K562 (cell line): ENCODE measurements around the gene CIB2. TPM values are rescaled to one million over a fixed set of nuclear protein-coding genes. Genes with fewer than 3 reads are reported as not detected.

Experiments used
- ATAC-seq: fragments of 200-7000 bp; cut with Tn5 transposase; 3 replicates; pipeline ENCODE4 v1.9.1; 2020; ENCODE audit warnings: moderate library complexity
- BruUV-seq: library from RNA; stranded (reverse); fragments of 400-500 nt; replicated peaks from 2 replicates; lab custom pipeline; 2021; lab: Mats Ljungman, UMichigan
- CTCF ChIA-PET: fragments of 300-600 bp; formaldehyde crosslinking; extraction: SDS; loops from one replicate; lab custom pipeline; 2021; ENCODE audit warnings: low intra/inter-chr PET ratio; lab: Yijun Ruan, JAX
- POLR2A ChIA-PET: fragments of 300-600, 350-650 bp; sonication (Branson Sonifier 250); formaldehyde crosslinking; extraction: SDS; loops from one replicate; lab custom pipeline; 2021; ENCODE audit warnings: antibody characterized with exemption, inconsistent platforms; lab: Yijun Ruan, JAX
- DNase-seq, 4 experiments: peaks; one replicate each; pipeline versions ENCODE4 v3.0.0 to v3.0.0-alpha.2; 2011 to 2018; ENCODE audit warnings: low spot score in 3 of 4, mixed read lengths in 3 of 4; ENCODE audit errors: extremely low read depth in 1 of 4
- FAIRE-seq: peaks from 2 replicates; lab custom pipeline; 2011; peaks lifted over from hg19 to GRCh38; lab: Jason Lieb, UNC
- H2AFZ ChIP-seq: 2 replicates; pipeline ENCODE4 v1.6.0; 2011; ENCODE audit warnings: low read depth, low read length, control low read depth, inconsistent platforms
- H3K27ac ChIP-seq: fragments of 200-600 bp; 3 replicates; pipeline ENCODE4 v1.8.0; 2011; ENCODE audit warnings: low read depth, mild to moderate bottlenecking, control low read depth, inconsistent platforms, low read length, moderate library complexity, mixed read lengths; ENCODE audit errors: extremely low read depth
- H3K27me3 ChIP-seq, 2 experiments: fragments of 300-600 bp in 1 of 2; 2 replicates in 1 of 2; 3 replicates in 1 of 2; pipeline versions ENCODE4 v1.6.0 to v1.8.0; 2011; ENCODE audit warnings: inconsistent platforms in 2 of 2, low read length in 2 of 2, mild to moderate bottlenecking in 1 of 2, mixed read lengths in 1 of 2, moderate library complexity in 1 of 2; ENCODE audit not compliant: control insufficient read depth in 2 of 2, insufficient read depth in 2 of 2
- H3K36me3 ChIP-seq: fragments of 300-600 bp; 3 replicates; pipeline ENCODE4 v1.8.0; 2011; ENCODE audit warnings: mild to moderate bottlenecking, low read length, inconsistent platforms; ENCODE audit not compliant: control insufficient read depth, insufficient read depth
- H3K4me1 ChIP-seq, 2 experiments: fragments of 200-600 bp in 1 of 2; replicated peaks in 1 of 2; 2 replicates in 1 of 2; 3 replicates in 1 of 2; pipeline versions ENCODE4 v1.5.1 to v1.8.0; 2011; ENCODE audit warnings: inconsistent platforms in 2 of 2, low read length in 2 of 2, mild to moderate bottlenecking in 1 of 2, mixed read lengths in 1 of 2, moderate library complexity in 1 of 2; ENCODE audit not compliant: control insufficient read depth in 2 of 2, insufficient read depth in 2 of 2
- H3K4me2 ChIP-seq: 2 replicates; pipeline ENCODE4 v1.6.1; 2011; ENCODE audit warnings: low read length, control low read depth, inconsistent platforms, mixed read lengths; ENCODE audit not compliant: insufficient read depth
- H3K4me3 ChIP-seq: fragments of 200-600 bp; sonication (generic), shearing (Covaris generic); 2 replicates; pipeline ENCODE4 v1.5.1; 2016; ENCODE audit warnings: control low read depth, inconsistent platforms
- H3K79me2 ChIP-seq: fragments of 200-600 bp; 3 replicates; pipeline ENCODE4 v1.8.0; 2011; ENCODE audit warnings: low read length, inconsistent platforms; ENCODE audit not compliant: control insufficient read depth, insufficient read depth
- H3K9ac ChIP-seq, 2 experiments: 2 replicates each; pipeline versions ENCODE4 v1.6.0 to v1.6.1; 2011; ENCODE audit warnings: low read depth in 2 of 2, low read length in 2 of 2, control low read depth in 1 of 2, inconsistent platforms in 1 of 2, mild to moderate bottlenecking in 1 of 2, mixed read lengths in 1 of 2; ENCODE audit not compliant: insufficient read depth in 1 of 2
- H3K9me1 ChIP-seq: one replicate; pipeline ENCODE4 v1.6.0; 2011; ENCODE audit warnings: inconsistent platforms, mild to moderate bottlenecking, low read length, moderate library complexity; ENCODE audit not compliant: control insufficient read depth, insufficient read depth
- H3K9me3 ChIP-seq: replicated peaks from 2 replicates; pipeline ENCODE4 v1.5.1; 2011; ENCODE audit warnings: low read depth, low read length, inconsistent platforms; ENCODE audit not compliant: control insufficient read depth, insufficient read depth
- H4K20me1 ChIP-seq: replicated peaks from 2 replicates; pipeline ENCODE4 v1.6.1; 2011; ENCODE audit warnings: low read length, inconsistent platforms, mixed read lengths; ENCODE audit not compliant: control insufficient read depth, insufficient read depth
- ARHGAP35 ChIP-seq: fragments of 450-650 bp; IDR thresholded peaks from 2 replicates; pipeline ENCODE4 v1.6.1; 2018; ENCODE audit not compliant: partially characterized antibody
- GMEB1 ChIP-seq: fragments of 250-450 bp; sonication (Bioruptor Pico); IDR thresholded peaks from 2 replicates; pipeline ENCODE4 v1.4.0; 2020; ENCODE audit warnings: mild to moderate bottlenecking
- HDAC2 ChIP-seq: fragments of 450-650 bp; IDR thresholded peaks from 2 replicates; pipeline ENCODE4 v1.6.1; 2016; ENCODE audit warnings: mild to moderate bottlenecking
- HSF4 ChIP-seq: fragments of 250-450 bp; sonication (Bioruptor Pico); IDR thresholded peaks from 2 replicates; pipeline ENCODE4 v2.1.2; 2022; ENCODE audit warnings: mild to moderate bottlenecking, moderate library complexity, borderline replicate concordance
- KAT2B ChIP-seq: IDR thresholded peaks from one replicate; pipeline ENCODE4 v1.6.1; 2012; ENCODE audit warnings: low read depth, mild to moderate bottlenecking, control low read depth, inconsistent platforms, low read length, moderate library complexity
- KDM1A ChIP-seq, 2 experiments: fragments of 450-650 bp; IDR thresholded peaks; 2 replicates each; pipeline ENCODE4 v1.6.1; 2016; ENCODE audit warnings: mild to moderate bottlenecking in 2 of 2
- MEF2D ChIP-seq: conservative IDR thresholded peaks from 2 replicates; pipeline ENCODE4 v1.6.1; 2016; ENCODE audit warnings: low read depth, missing genetic modification characterization, missing compliant biosample characterization
- NFATC3 ChIP-seq: fragments of 450-650 bp; IDR thresholded peaks from 2 replicates; pipeline ENCODE4 v1.6.1; 2017; ENCODE audit warnings: mild to moderate bottlenecking
- PYGO2 ChIP-seq: fragments of 450-650 bp; IDR thresholded peaks from 2 replicates; pipeline ENCODE4 v1.6.1; 2016; ENCODE audit warnings: mild to moderate bottlenecking, missing genetic modification characterization, moderate library complexity, missing compliant biosample characterization
- RBM17 ChIP-seq: fragments of 200-400 bp; formaldehyde crosslinking; IDR thresholded peaks from 2 replicates; pipeline ENCODE4 v1.6.1; 2017; ENCODE audit warnings: low read depth, mild to moderate bottlenecking, low read length, borderline replicate concordance
- SRSF7 ChIP-seq: fragments of 200-400 bp; formaldehyde crosslinking; optimal IDR thresholded peaks from 2 replicates; pipeline ENCODE3; 2017; ENCODE audit warnings: mild to moderate bottlenecking, low read depth, low read length
- ZNF253 ChIP-seq: fragments of 250-450 bp; sonication (Bioruptor Pico); conservative IDR thresholded peaks from 2 replicates; pipeline ENCODE4 v1.6.1; 2021; ENCODE audit warnings: mild to moderate bottlenecking
- ZNF699 ChIP-seq: fragments of 250-450 bp; sonication (Bioruptor Pico); IDR thresholded peaks from 2 replicates; pipeline ENCODE4 v1.8.0; 2021; ENCODE audit warnings: mild to moderate bottlenecking, moderate library complexity; ENCODE audit not compliant: insufficient replicate concordance
- WGBS: fragments of 100-300 bp; shearing (Covaris generic); methylation state at CpG from one replicate; pipeline ENCODE4 v1.1.6; 2016; ENCODE audit warnings: low coverage, mixed read lengths; ENCODE audit not compliant: insufficient coverage; ENCODE audit errors: missing lambda C conversion rate; 5-methylcytosine and 5-hydroxymethylcytosine counted together
- in situ Hi-C: fragments of 300-500 bp; cut with MboI; formaldehyde crosslinking; loops from 4 replicates; pipeline ENCODE4 v1.15.0; 2018; ENCODE audit warnings: inconsistent platforms, mixed read lengths
- intact Hi-C: fragments of 100-400 bp; cut with micrococcal nuclease; formaldehyde crosslinking; loops from 2 replicates; pipeline ENCODE4 v1.14.2; 2022
- polyA plus RNA-seq, 8 experiments: library from polyadenylated mRNA; depleted of rRNA in 4 of 8; stranded (reverse) in 5 of 8; unstranded in 3 of 8; fragments of >200 nt; fragmentation: Nextera tagmentation in 2 of 8; fragmentation: Illumina TruSeq in 1 of 8; extraction: Ambion mirVana in 2 of 8; extraction: Trizol in 1 of 8; gene quantifications; 2 replicates each; pipeline versions ENCODE4 v1.2.1 to v1.2.3, GENCODE V29; 2011 to 2014; ENCODE audit warnings: inconsistent platforms in 1 of 8, missing spikeins in 1 of 8
- total RNA-seq, 7 experiments: library from RNA; depleted of rRNA in 6 of 7; stranded (reverse); fragments of >200 nt in 6 of 7; fragmentation: Illumina TruSeq in 2 of 7; extraction: Trizol in 2 of 7; gene quantifications; 2 replicates each; pipeline versions ENCODE4 v1.2.1 to v1.2.3, GENCODE V29; 2011 to 2021; ENCODE audit warnings: low replicate concordance in 1 of 7

CIB2 gene
- total and polyA plus RNA-seq, 9 of the 15 experiments (the other 6 are each of a cell fraction or from before 2014, with no cell fraction given), result 1.5 to 37.4 (median 19.4) TPM

- ChIA-PET POLR2A (interaction anchor here (0.5 to 1.0 kb wide), 2 partner anchors 16 to 76 kb away, joined by 3 to 6 read pairs; no protein-coding TSS in a partner anchor), CTCF (interaction anchor here (0.9 to 2.7 kb wide), 3 partner anchors 131 to 371 kb away, joined by 3 to 14 read pairs (median 5); no protein-coding TSS in a partner anchor)
- no peak overlapping the region for H2AFZ ChIP-seq
- H3K4me1 ChIP-seq, result peaks cover 0 to 3% of the 10 kb centered on the region in 2 experiments; a peak in 1 of 5 replicates
- no peak overlapping the region for H3K4me2 ChIP-seq
- in situ Hi-C loops, result loop anchor here (5.0 kb wide), 3 partner anchors 86 to 149 kb away; no protein-coding TSS in a partner anchor
- ATAC-seq, result no peak
- no peak overlapping the region for H3K27ac ChIP-seq
- H3K9ac ChIP-seq, result no peak overlapping the region
- H3K36me3 ChIP-seq, result no peaks in the 10 kb centered on the region
- TF ChIP-seq GMEB1 (CRISPR knock-in tag), result no peak
- TF ChIP-seq ZNF253, result no peak
- TF ChIP-seq PYGO2 (tag), result no peak
- no peak for TF ChIP-seq ZNF699 (CRISPR knock-in tag)
- TF ChIP-seq MEF2D (tag), result no peak
- no peak for TF ChIP-seq KDM1A (IDR thresholded peaks at IDR 0.05)
- no peak for TF ChIP-seq SRSF7
- TF ChIP-seq KAT2B, result no peak
- TF ChIP-seq RBM17, result no peak
- TF ChIP-seq HSF4 (CRISPR knock-in tag), result no peak
- TF ChIP-seq ARHGAP35, result no peak
- no peak for TF ChIP-seq NFATC3
- TF ChIP-seq HDAC2, result no peak
- no peaks in the 10 kb centered on the region for H3K79me2 ChIP-seq
- no TSS peak for BruUV-seq
- H3K9me3 ChIP-seq, result no peaks in the 10 kb centered on the region
- FAIRE-seq, result no peak
- H3K27me3 ChIP-seq, result no peaks in the 10 kb centered on the region
- no peak overlapping the region for H3K4me3 ChIP-seq
- intact Hi-C loops, result no loop called here
- 14% methylated on average over 3 of the region's 3 CpGs for WGBS
- peaks cover 7% of the 10 kb centered on the region; the same call in 1 of the 2 replicates for H4K20me1 ChIP-seq
- no peak for DNase-seq
- no peaks in the 10 kb centered on the region for H3K9me1 ChIP-seq
These were observed 19.5 kb downstream of the CIB2 start for GRCh38 chr15:78111788-78112187.
